ENCODE measurements around the gene UBE2J2.

Gene UBE2J2

GRCh38 chr1:1223891-1224290, 49.8 kb downstream of the UBE2J2 start:
- DNase-seq, result no peak

- no peak for DNase-seq
These were observed 50.3 kb downstream of the UBE2J2 start for GRCh38 chr1:1223321-1223720.

DNA sequence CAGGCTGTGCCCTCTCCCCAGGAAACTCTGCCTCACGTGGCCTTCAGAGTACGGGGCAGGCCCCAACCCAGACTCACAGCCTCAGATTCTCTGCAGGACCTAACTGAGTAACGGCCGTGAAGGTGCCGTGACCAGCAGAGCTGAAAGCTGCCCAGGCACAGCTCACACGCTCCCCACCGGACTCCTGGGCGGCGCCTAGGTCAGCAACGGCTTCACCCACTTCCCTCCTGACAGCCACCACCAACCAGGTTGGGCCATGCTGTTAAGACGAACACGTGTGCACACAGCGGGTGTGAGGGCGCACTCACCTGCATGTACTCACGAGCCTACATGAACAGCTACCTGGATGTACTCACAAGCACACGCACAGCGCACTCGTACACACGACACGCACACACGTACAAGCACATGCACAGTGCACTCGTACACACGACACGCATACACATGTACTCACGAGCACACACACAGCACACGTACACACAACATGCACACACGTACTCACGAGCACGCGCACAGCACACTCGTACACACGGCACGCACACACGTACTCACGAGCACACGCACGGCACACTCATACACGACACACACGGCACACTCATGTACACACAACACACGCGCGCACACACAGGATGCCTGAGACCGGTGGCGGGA, 51.0 kb downstream of the UBE2J2 start:
- DNase-seq, result no peak

DNA sequence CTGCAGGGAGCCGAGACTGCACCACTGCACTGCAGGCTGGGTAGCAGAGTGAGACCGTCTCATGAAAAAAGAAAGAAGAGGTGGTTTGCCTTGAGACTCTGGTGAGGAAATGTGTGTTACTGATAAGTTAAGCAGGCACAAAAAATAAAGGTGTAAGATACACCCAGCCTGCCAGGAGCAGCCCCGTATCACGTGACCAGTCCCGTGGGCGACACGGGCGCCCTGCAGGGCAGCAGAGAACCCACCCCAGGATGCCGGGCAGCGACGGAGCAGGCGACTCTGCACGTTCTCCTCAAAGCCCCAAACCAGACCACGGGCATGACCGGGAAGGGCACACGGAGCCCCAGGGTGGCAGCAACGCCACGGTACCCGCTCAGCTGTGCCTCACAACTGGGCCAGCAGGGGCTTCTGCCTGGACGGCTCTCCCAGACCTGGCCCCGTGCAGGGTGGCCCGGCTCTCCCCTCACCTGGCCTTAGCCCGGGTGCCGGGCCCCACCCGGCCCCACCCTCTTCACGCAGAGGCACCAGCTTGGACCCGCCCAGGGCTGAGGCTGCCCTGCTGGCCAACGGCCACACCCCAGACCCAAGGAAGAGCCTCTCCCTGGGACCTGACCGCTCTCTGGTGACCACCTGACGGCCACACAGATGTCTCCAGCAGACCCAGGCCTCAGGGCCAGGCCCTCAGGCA, 51.6 kb downstream of the UBE2J2 start:
- DNase-seq, result no peak

- DNase-seq, result no peak
These were observed 53.5 kb downstream of the UBE2J2 start for GRCh38 chr1:1220197-1220596.

- DNase-seq, result no peak
These were observed 54.3 kb downstream of the UBE2J2 start for GRCh38 chr1:1219341-1219740.

DNA sequence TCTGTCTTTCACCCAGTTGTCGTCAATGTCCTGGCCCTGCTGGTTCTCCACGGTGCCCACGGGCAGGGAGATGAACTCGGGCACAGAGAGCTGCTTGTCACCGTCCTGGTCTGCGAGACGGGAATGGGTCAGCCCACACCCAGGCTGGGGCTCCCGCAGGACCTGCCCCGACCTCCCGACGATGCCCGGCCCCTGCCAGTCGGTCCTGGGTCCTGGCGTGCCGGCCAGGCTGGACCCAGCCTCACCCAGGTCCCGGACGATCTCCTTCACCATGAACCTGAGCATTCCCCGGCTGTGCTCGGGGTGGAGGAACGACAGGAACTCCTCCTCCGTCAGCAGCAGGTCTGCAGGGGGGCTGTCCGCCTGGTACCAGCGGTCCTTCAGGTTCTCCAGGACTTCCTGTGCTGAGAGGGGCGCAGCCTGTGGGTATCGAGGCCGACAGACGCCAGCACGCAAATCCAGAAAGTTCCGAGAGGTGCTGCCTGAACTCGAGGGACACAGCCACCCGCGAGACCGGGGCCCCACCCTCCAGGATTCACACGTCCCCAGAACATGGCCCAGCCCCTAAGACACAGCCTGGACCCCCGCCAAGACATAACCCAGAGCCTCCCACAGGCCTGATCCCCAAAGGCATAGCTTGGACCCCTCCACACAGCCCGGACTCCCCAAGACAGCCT, 55.0 kb downstream of the UBE2J2 start:
- DNase-seq, result no peak

- DNase-seq, result no peak
These were observed 55.8 kb downstream of the UBE2J2 start for GRCh38 chr1:1217621-1218523.

GRCh38 chr1:1216770-1217620, 56.7 kb downstream of the UBE2J2 start:
- no peak for DNase-seq

- DNase-seq, result no peak
These were observed 57.6 kb downstream of the UBE2J2 start for GRCh38 chr1:1215881-1216605.

DNA sequence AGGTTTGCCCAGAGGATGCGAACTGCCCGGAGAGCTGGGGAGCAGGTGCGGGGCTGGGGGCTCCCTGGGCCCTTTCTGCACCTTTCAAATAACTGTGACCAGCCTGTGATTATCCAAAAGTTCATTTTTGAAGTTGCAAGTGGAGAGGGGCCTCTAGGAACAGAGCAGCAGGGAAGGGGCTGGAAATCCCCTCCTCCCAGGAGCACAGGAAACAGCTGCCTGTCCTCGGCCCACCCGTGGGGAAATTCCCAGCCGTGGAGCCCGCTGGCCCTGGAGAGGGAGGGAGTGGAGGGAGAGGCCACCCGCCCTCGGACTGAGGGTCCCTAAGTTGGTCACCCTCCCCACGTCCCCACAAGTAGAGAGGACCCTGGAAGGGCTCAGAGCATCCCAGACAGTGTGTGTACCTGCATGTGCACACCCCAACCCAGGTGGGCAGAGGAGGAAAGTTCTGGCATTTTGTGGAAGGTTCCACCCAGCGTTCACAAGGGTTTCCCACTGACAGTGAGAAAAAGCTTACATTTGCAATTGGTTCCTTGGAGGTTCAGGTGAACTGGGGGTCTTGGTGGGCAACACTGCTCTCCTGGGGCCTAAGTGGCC, 58.5 kb downstream of the UBE2J2 start:
- DNase-seq, result no peak

- DNase-seq, result peak; percentile 46
These were observed 60.0 kb downstream of the UBE2J2 start, which contains the start of gene TNFRSF4 for GRCh38 chr1:1213345-1214265. TNFRSF4 (minus strand) TSS chr1:1214153; CDS start chr1:1214127, 26 bp downstream.

- peak; percentile 58 for DNase-seq
These were observed 60.8 kb downstream of the UBE2J2 start for GRCh38 chr1:1212780-1213344.

DNA sequence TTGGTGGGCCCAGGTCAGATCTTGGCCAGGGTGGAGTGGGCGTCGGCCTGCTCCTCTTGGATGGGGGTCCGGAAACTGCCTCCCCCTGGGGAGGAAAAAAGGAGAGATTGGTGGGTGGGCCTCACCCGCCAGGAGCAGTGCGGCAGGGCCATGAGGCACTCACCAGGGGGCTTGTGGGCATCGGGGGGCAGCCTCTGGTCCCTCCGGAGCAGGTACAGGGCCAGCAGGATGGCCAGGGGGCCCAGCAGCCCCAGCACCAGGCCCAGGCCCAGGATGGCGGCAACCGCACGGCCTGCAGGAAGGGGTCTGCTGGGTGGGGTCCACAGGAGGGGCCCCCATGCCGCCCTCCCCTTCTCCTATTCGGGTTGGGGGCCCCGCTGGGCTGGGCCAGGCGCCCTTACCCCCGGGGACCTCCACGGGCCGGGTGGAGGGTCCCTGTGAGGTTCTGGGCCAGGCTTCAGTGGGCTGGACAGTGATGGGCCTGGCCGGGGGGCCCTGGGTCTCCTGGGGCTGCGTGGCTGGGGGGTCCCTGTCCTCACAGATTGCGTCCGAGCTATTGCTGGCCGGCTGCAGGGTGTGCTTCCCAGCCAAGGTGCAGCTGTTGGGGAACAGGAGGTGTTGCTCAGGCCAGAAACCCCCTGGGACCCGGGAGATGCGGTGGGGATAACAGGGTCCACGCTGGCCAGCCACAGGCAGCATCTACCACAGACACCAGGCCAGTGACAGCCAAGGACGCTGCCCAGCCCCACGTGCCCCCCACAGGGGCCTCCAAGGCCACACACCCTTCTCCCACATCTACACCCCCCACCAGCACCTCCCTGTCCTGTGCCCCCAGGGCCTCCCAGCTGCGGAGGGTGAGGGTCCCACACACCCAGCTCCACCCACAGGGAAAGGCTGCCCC, 61.9 kb downstream of the UBE2J2 start:
- peak; percentile 36 for DNase-seq

DNA sequence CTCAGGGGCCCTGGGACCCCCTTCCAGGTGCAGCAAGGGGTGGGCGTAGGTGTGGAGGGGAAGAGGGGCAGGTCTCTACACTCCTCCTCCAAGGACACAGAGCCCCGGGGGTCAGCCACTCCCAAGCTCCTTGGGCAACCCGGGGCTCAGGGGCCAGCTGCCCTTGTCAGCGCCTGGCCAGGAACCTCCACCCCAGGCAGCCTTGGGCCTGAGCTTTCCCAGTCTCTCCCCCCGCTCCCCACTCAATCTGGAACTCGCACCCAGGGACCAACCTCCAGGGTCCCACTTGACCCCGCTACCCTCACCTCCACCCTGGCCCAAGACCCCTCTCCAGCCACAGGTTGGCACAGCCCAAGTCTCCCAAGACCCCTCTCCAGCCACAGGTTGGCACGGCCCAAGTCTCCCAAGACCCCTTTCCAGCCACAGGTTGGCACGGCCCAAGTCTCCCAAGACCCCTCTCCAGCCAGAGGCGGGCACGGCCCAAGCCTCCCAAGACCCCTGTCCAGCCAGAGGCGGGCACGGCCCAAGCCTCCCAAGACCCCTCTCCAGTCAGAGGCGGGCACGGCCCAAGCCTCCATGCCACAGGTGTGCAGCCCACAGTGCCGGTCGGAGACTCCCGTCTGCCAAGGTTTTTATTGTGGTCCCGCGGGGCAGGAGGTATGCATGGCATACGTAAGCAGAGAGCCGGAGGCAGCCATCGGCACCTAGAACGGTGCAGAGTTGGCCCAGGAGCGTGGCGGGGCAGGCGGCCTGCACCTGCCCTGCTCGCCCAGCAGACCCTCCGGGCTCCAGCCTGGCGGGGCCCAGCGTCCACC, 62.7 kb downstream of the UBE2J2 start:
- peak; percentile 39 for DNase-seq

DNA sequence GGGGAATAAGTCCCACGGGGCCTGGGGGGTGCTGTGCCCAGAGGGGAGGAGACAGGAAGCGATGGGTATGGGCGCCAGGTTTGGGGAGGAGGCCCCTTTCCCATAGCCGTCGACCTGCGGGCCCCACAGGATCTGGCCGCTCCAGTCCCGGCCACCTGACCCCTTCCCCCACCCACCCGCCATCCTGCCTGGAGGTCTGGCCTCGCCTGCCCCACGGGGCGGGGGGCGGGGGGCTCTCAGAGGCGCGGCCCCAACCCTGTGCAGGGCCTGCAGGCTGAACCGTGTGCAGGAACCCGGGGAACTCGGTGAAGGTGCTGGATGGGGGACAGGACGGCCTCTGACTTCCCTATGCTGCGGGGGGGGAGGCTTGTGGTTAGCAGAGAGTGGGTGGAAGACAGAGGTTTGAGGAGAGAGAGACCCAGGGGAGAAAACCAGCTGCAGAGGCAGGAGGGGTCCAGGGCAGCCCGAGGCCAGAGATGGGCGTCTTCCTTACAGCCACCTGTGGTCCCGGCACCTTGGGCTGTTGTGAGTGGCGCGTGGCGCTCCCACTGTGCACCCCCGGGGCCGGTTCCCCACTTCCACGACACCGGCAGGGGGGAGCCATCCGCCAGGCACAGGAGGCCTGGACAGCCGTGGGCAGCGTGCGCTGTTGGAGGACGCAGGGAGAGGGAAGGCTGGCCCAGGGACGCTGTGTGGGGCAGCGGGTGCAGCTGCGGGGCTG, 64.8 kb downstream of the UBE2J2 start:
- DNase-seq, result peak; percentile 52

GRCh38 chr1:1207571-1207892, 66.1 kb downstream of the UBE2J2 start:
- peak; percentile 30 for DNase-seq

All from right forelimb (tissue), 1 donor.